ENCODE results near the gene DISP3.

Gene DISP3

GRCh38 chr1:11516961-11517635 lies 38.1 kb downstream of the DISP3 start:
- no peak for DNase-seq

- no peak for DNase-seq
Measured at GRCh38 chr1:11518016-11518701, 39.2 kb downstream of the DISP3 start.

- DNase-seq = no peak
Measured at GRCh38 chr1:11518791-11519628, 40.1 kb downstream of the DISP3 start.

- DNase-seq = no peak
Measured at GRCh38 chr1:11519629-11520031, 40.7 kb downstream of the DISP3 start.

- no peak for DNase-seq
Measured at GRCh38 chr1:11520531-11521233, 41.7 kb downstream of the DISP3 start.

GRCh38 chr1:11521582-11522399 lies 42.8 kb downstream of the DISP3 start:
- no peak for DNase-seq

- DNase-seq = no peak
Measured at GRCh38 chr1:11522400-11523235, 43.7 kb downstream of the DISP3 start.

- no peak for DNase-seq
Measured at GRCh38 chr1:11523261-11523660, 44.3 kb downstream of the DISP3 start.

- no peak for DNase-seq
Measured at GRCh38 chr1:11523746-11524464, 45.0 kb downstream of the DISP3 start.

- no peak for DNase-seq
Measured at GRCh38 chr1:11524465-11525150, 45.7 kb downstream of the DISP3 start.

- no peak for DNase-seq
Measured at GRCh38 chr1:11525151-11525505, 46.2 kb downstream of the DISP3 start.

- no peak for DNase-seq
Measured at GRCh38 chr1:11525516-11525915, 46.6 kb downstream of the DISP3 start.

GRCh38 chr1:11526071-11526895 lies 47.3 kb downstream of the DISP3 start:
- DNase-seq = no peak

- DNase-seq = no peak
Measured at GRCh38 chr1:11527541-11528452, 48.8 kb downstream of the DISP3 start.

GRCh38 chr1:11528611-11529261 lies 49.8 kb downstream of the DISP3 start:
- no peak for DNase-seq

- DNase-seq = no peak
Measured at GRCh38 chr1:11529330-11529729, 50.4 kb downstream of the DISP3 start.
